Common myeloid progenitor, CD34-positive (primary cell): ENCODE results near the gene HPX.

Experiments used
- CTCF ChIA-PET: fragments of 350-600 bp; sonication (Branson Sonifier 250); formaldehyde crosslinking; loops from one replicate; lab custom pipeline; 2021; ENCODE audit warnings: antibody characterized with exemption; lab: Charles Lee
- POLR2A ChIA-PET: fragments of 350-600 bp; sonication (Branson Sonifier 250); formaldehyde crosslinking; loops from one replicate; lab custom pipeline; 2021; ENCODE audit warnings: antibody characterized with exemption; lab: Charles Lee
- DNase-seq, 3 donors: peaks; one replicate each; pipeline versions ENCODE4 v3.0.0 to v3.0.0-alpha.2; 2013
- H3K27ac ChIP-seq, 2 experiments: 1 replicate in 1 of 2; 2 replicates in 1 of 2; pipeline ENCODE4 v1.7.0; 2013; ENCODE audit warnings: inconsistent platforms in 2 of 2, low read length in 2 of 2, mild to moderate bottlenecking in 2 of 2, low read depth in 1 of 2, moderate library complexity in 1 of 2; ENCODE audit not compliant: severe bottlenecking in 2 of 2, insufficient read depth in 1 of 2, poor library complexity in 1 of 2
- H3K27me3 ChIP-seq, 5 experiments: replicated peaks in 2 of 5; 1 replicate in 3 of 5; 2 replicates in 2 of 5; pipeline versions ENCODE4 v1.6.1 to v1.7.0; 2013; ENCODE audit warnings: low read length in 4 of 5, mild to moderate bottlenecking in 2 of 5, moderate library complexity in 2 of 5, inconsistent platforms in 1 of 5; ENCODE audit not compliant: insufficient read depth in 5 of 5, control insufficient read depth in 4 of 5
- H3K36me3 ChIP-seq, 4 experiments: 1 replicate in 2 of 4; 2 replicates in 2 of 4; pipeline versions ENCODE4 v1.6.1 to v1.7.0; 2013; ENCODE audit warnings: low read length in 3 of 4, control low read depth in 1 of 4, mild to moderate bottlenecking in 1 of 4; ENCODE audit not compliant: control insufficient read depth in 4 of 4, insufficient read depth in 4 of 4
- H3K4me1 ChIP-seq, 4 experiments: 1 replicate in 3 of 4; 2 replicates in 1 of 4; pipeline versions ENCODE4 v1.6.1 to v1.7.1; 2013; ENCODE audit warnings: low read length in 3 of 4, mild to moderate bottlenecking in 3 of 4, control low read depth in 1 of 4, inconsistent platforms in 1 of 4, moderate library complexity in 1 of 4; ENCODE audit not compliant: control insufficient read depth in 4 of 4, insufficient read depth in 4 of 4; ENCODE audit errors: control extremely low read depth in 1 of 4
- H3K4me3 ChIP-seq, 7 experiments: 1 replicate in 4 of 7; 2 replicates in 3 of 7; pipeline versions ENCODE4 v1.5.1 to v1.7.0; 2013; ENCODE audit warnings: mild to moderate bottlenecking in 7 of 7, low read length in 6 of 7, moderate library complexity in 6 of 7, inconsistent platforms in 2 of 7, low read depth in 2 of 7, control low read depth in 1 of 7; ENCODE audit not compliant: insufficient read depth in 4 of 7, control insufficient read depth in 1 of 7; ENCODE audit errors: extremely low read depth in 1 of 7
- H3K9me3 ChIP-seq, 5 experiments: 1 replicate in 4 of 5; 2 replicates in 1 of 5; pipeline versions ENCODE4 v1.6.1 to v1.7.1; 2013; ENCODE audit warnings: low read length in 4 of 5, mild to moderate bottlenecking in 2 of 5, inconsistent platforms in 1 of 5, low read depth in 1 of 5, moderate library complexity in 1 of 5; ENCODE audit not compliant: control insufficient read depth in 4 of 5, insufficient read depth in 2 of 5; ENCODE audit errors: control extremely low read depth in 1 of 5
- WGBS: methylation state at CpG from one replicate; pipeline ENCODE4 v1.1.5; 2013; ENCODE audit not compliant: insufficient coverage; 5-methylcytosine and 5-hydroxymethylcytosine counted together

HPX gene

GRCh38 chr11:6389905-6390717 lies 50.7 kb downstream of the HPX start, which contains the start of gene SMPD1:
Gene SMPD1 (plus strand): TSS chr11:6390474. CDS start chr11:6390599, 125 bp downstream.
- peaks cover 5 to 23% (median 17%) of the 10 kb centered on the region in 4 experiments for H3K4me1 ChIP-seq
- H3K9me3 ChIP-seq, result no peaks in the 10 kb centered on the region
- POLR2A ChIA-PET, result interaction anchor here (0.6 to 2.1 kb wide), 7 partner anchors 13 to 719 kb away, joined by 3 to 5 read pairs (median 3); partner anchors contain the start of gene APBB1

DNA sequence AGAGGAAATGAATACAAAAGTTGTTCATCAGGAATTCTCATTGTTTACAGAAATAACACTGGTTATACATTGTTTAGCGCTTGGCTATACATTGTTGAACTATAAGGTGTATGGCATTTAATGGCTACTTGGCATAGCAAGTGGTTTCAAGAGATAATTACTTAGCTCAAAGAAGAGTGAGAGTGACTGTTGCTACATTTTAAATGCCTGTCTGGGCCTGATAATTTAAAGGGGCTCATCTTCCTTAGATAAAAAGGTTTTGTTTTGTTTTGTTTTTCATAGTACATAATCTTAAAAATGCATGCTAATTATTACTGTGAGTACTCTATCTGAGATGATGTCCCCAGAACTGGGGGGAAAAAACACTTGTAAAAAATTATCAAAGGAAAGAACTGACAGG lies 52.0 kb downstream of the HPX start:
- no CpG with 5 or more reads among the region's 1 CpG for WGBS
- no peak overlapping the region for H3K27ac ChIP-seq
- no peak overlapping the region for H3K4me3 ChIP-seq
- H3K27me3 ChIP-seq, result no peaks in the 10 kb centered on the region
- ChIA-PET CTCF (interaction anchor here (1.1 to 20.9 kb wide), 4 partner anchors 11 to 317 kb away, joined by 3 to 464 read pairs (median 15); partner anchors contain the start of gene HPX), POLR2A (interaction anchor here (0.5 to 2.1 kb wide), 4 partner anchors 17 to 80 kb away, joined by 3 to 5 read pairs (median 4); partner anchors contain the start of gene APBB1)
- peak in 1 of 3 donors; percentile 23 for DNase-seq
- peaks cover 5 to 23% (median 17%) of the 10 kb centered on the region in 4 experiments for H3K4me1 ChIP-seq
- H3K36me3 ChIP-seq, result peaks cover 0 to 8% (median 0%) of the 10 kb centered on the region in 4 experiments
- H3K9me3 ChIP-seq, result no peaks in the 10 kb centered on the region

More at GRCh38 chr11:6389905-6390717, 50.7 kb downstream of the HPX start, which contains the start of gene SMPD1:
- CTCF ChIA-PET, result interaction anchor here (0.8 to 20.9 kb wide), 5 partner anchors 12 to 117 kb away, joined by 3 to 464 read pairs (median 4); partner anchors contain the start of gene HPX
- DNase-seq, result peak; percentile 88 to 96 (median 95)
- Histone ChIP-seq H3K4me3 (peak within 1 kb of the TSS; percentile 20 to 91 (median 75)), H3K27ac (peak within 1 kb of the TSS; percentile 25 to 76), H3K27me3 (no peaks in the 10 kb centered on the region), H3K36me3 (peaks cover 0 to 8% (median 3%) of the 10 kb centered on the region in 4 experiments)
- WGBS, result under 1% methylated on average over 56 of the region's 63 CpGs

- no peak overlapping the region for H3K4me3 ChIP-seq
- ChIA-PET CTCF (interaction anchor here (1.1 to 20.9 kb wide), 4 partner anchors 10 to 318 kb away, joined by 3 to 464 read pairs (median 15); partner anchors contain the start of gene HPX), POLR2A (interaction anchor here (0.5 to 2.1 kb wide), 3 partner anchors 29 to 81 kb away, joined by 4 to 5 read pairs (median 4); partner anchors contain the start of gene APBB1)
- DNase-seq, result no peak
- H3K36me3 ChIP-seq, result peaks cover 0 to 3% (median 0%) of the 10 kb centered on the region in 4 experiments
- no peaks in the 10 kb centered on the region for H3K9me3 ChIP-seq
- H3K4me1 ChIP-seq, result peaks cover 5 to 23% (median 17%) of the 10 kb centered on the region in 4 experiments
- H3K27ac ChIP-seq, result no peak overlapping the region
- no peaks in the 10 kb centered on the region for H3K27me3 ChIP-seq
- WGBS, result 83% methylated on average over 8 of the region's 12 CpGs
These were observed 52.8 kb downstream of the HPX start for GRCh38 chr11:6387811-6388599.

DNA sequence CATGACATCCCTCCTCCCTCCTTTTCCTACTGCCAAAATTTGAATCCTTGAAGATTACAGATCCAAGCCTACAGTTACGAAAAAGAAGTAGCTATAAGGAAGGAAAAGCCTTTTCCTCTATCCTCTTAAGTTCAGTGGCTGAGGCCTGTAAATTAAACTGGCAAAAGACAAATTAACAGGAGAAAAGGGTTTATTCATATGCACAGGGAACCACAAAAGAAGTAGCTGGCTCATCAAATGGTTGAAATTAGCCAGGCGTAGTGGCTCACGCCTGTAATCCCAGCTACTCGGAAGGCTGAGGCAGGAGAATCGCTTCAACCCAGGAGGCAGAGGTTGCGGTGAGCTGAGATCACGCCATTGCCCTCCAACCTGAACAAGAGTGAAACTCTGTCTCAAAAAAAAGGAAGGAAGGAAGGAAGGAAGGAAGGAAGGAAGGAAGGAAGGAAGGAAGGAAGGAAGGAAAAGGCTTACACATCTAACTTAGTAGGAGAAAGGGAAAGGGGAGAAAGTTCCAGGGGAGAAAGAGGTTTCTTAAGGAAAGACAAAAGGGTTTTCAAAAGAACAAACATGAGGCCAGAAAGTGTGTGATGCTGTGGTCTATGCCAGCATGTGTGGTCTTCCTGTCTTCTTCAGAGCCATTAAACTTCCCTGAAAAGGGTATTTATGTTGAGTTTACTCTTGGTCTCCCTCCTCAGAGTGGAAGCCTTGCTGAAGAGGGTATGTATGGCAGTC lies 55.6 kb downstream of the HPX start:
- Histone ChIP-seq H3K4me3 (no peak overlapping the region), H3K27ac (no peak overlapping the region), H3K9me3 (no peaks in the 10 kb centered on the region), H3K4me1 (peaks cover 0 to 11% (median 8%) of the 10 kb centered on the region in 4 experiments), H3K27me3 (no peaks in the 10 kb centered on the region), H3K36me3 (no peaks in the 10 kb centered on the region)
- ChIA-PET CTCF (interaction anchor here (1.1 to 20.9 kb wide), 3 partner anchors 55 to 100 kb away, joined by 3 to 464 read pairs (median 3); partner anchors contain the start of gene HPX), POLR2A (no interaction called here)
- 98% methylated on average over 4 of the region's 7 CpGs for WGBS
- no peak for DNase-seq
